ENCODE results near the gene DDIT4L. TPM values are rescaled to one million over a fixed set of nuclear protein-coding genes. Genes with fewer than 3 reads are reported as not detected.

Gene DDIT4L
- total and polyA plus RNA-seq, 2 of the 4 experiments (the other 2 are of a cell fraction): 3.1 to 3.9 TPM

- ATAC-seq (ENCODE audit: low read depth): no peak
- ChIA-PET POLR2A (ENCODE audit: unreplicated experiment) (no interaction called here), CTCF (interaction anchor here (0.9 to 1.5 kb wide), 2 partner anchors 10 to 12 kb away, joined by 3 to 4 read pairs; no protein-coding TSS in a partner anchor)
- no peaks in the 10 kb centered on the region for H3K4me1 ChIP-seq (ENCODE audit: control insufficient read depth, insufficient read depth, low read length)
- BruUV-seq (replicated peaks): no TSS peak
- no peaks in the 10 kb centered on the region for H4K20me1 ChIP-seq (ENCODE audit: insufficient read depth, low read length)
- H4K91ac ChIP-seq (ENCODE audit: insufficient read depth, low read depth, low read length): no peak overlapping the region
- H3K4me3 ChIP-seq (ENCODE audit: insufficient read depth, low read depth, low read length): no peak overlapping the region
- no peaks in the 10 kb centered on the region for H3K27me3 ChIP-seq (ENCODE audit: control insufficient read depth, insufficient read depth, low read length)
- H3K36me3 ChIP-seq (ENCODE audit: control insufficient read depth, insufficient read depth, low read length): no peaks in the 10 kb centered on the region
- TF ChIP-seq NFE2L2 (IDR thresholded peaks at IDR 0.05; ENCODE audit: low read depth, low read length): no peak
- TF ChIP-seq FOS (IDR thresholded peaks at IDR 0.05; ENCODE audit: low read depth, low read length): no peak
- no peak for TF ChIP-seq MXI1 (IDR thresholded peaks at IDR 0.05; ENCODE audit: borderline replicate concordance, low read depth, low read length)
- H3K4ac ChIP-seq (ENCODE audit: low read depth, low read length): no peak overlapping the region
- intact Hi-C loops (cut with micrococcal nuclease) (no loop called here), in situ Hi-C loops (cut with MboI; ENCODE audit: low sequenced_read_pairs) (loop anchor here (25.0 kb wide), 1 partner anchor 87 kb away; no protein-coding TSS in a partner anchor), dilution Hi-C loops (cut with HindIII; ENCODE audit: low sequenced_read_pairs, unreplicated experiment) (no loop called here)
- peaks cover 14% of the 10 kb centered on the region for H3K9me3 ChIP-seq (ENCODE audit: control insufficient read depth, insufficient read depth, low read length)
- H2AK9ac ChIP-seq (replicated peaks; ENCODE audit: low read depth, low read length, poor library complexity): no peak overlapping the region
- H3K23ac ChIP-seq (ENCODE audit: low read depth, low read length): no peak overlapping the region
- no peak overlapping the region for H4K8ac ChIP-seq (ENCODE audit: low read depth in 2 of 2, low read length in 2 of 2)
- no peaks in the 10 kb centered on the region for H3K9me1 ChIP-seq (ENCODE audit: insufficient read depth, low read length)
- H3K79me1 ChIP-seq (ENCODE audit: low read depth in 1 of 2, low read length in 2 of 2): no peaks in the 10 kb centered on the region
- H2BK15ac ChIP-seq (ENCODE audit: low read depth, low read length): no peak overlapping the region
- H3K14ac ChIP-seq (replicated peaks; ENCODE audit: low read depth, low read length): no peak overlapping the region
- H3K9ac ChIP-seq (ENCODE audit: low read depth, low read length): no peak overlapping the region
- H3K18ac ChIP-seq (ENCODE audit: low read depth, low read length): no peak overlapping the region
- no peak overlapping the region for H3K4me2 ChIP-seq (ENCODE audit: low read depth, low read length)
- no peak overlapping the region for H2BK120ac ChIP-seq (ENCODE audit: low read depth, low read length)
- no peak overlapping the region for H2BK20ac ChIP-seq (ENCODE audit: low read depth, low read length)
- H2AK5ac ChIP-seq (ENCODE audit: low read depth, low read length): no peak overlapping the region
- no peak overlapping the region for H3K27ac ChIP-seq (ENCODE audit: insufficient read depth, low read length)
- no peak overlapping the region for H4K5ac ChIP-seq (ENCODE audit: low read depth, low read length)
- H2BK5ac ChIP-seq (ENCODE audit: low read depth, low read length, poor library complexity, severe bottlenecking): no peak overlapping the region
- DNase-seq: no peak
- H3K56ac ChIP-seq (ENCODE audit: extremely low read depth, insufficient read depth, low read length): no peak overlapping the region
- no peak overlapping the region for H2AFZ ChIP-seq (replicated peaks; ENCODE audit: low read length, poor library complexity)
Measured at GRCh38 chr4:100224721-100225120, 34.5 kb upstream of the DDIT4L start.
